Activated CD4-positive, alpha-beta T cell treated with anti-CD3 and anti-CD28 coated beads for 1 hour (primary cell): ENCODE results near the gene ZNF792.
"Not testable (repeated sequence)": the region's sequence is repeated elsewhere in the genome, so short reads cannot be mapped to it uniquely, and the experiment has no call there.

Experiments used
- DNase-seq: peaks from one replicate; pipeline ENCODE4 v3.0.0-alpha.2; 2020

Gene ZNF792

GRCh38 chr19:34920090-34920786 lies 43.8 kb downstream of the ZNF792 start:
- not testable (repeated sequence) for DNase-seq

- DNase-seq = no peak
Measured at GRCh38 chr19:34918190-34918589, 45.8 kb downstream of the ZNF792 start.

- not testable (repeated sequence) for DNase-seq
Measured at GRCh38 chr19:34917144-34917543, 46.9 kb downstream of the ZNF792 start.

- DNase-seq = no peak
Measured at GRCh38 chr19:34910770-34911169, 53.3 kb downstream of the ZNF792 start.
